HG03354 (cell line): Measurements from ENCODE around the gene SEL1L2.

ENCODE experiments used
- ATAC-seq: cut with Tn5 transposase; IDR thresholded peaks from one replicate; pipeline ENCODE4 v1.9.1; 2021; ENCODE audit warnings: mild to moderate bottlenecking; ENCODE audit not compliant: unreplicated experiment, poor library complexity, severe bottlenecking

The SEL1L2 gene

GRCh38 chr20:13831476-13831875 lies 158.9 kb downstream of the SEL1L2 start:
- ATAC-seq = no peak

GRCh38 chr20:13825465-13825864 lies 164.9 kb downstream of the SEL1L2 start:
- ATAC-seq = no peak

DNA sequence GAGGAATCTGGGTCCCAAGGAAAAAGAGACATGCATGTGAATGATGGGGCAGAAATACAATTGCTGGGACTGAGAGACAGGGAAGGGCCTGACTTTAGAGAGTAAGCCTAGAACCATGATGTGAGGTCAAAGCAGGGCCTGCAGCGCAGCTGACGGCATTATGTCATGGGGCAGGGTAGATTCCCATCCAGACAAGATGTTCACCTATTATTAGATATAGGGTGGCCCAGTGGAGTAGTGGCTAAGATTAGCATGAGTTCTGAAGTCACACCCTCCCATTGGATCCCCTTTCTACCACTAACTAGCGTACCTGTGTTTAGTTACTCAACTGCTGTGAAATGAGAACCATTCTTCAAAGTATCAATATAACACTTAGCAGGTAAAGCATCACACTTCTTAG lies 166.0 kb downstream of the SEL1L2 start:
- no peak for ATAC-seq

- no peak for ATAC-seq
Measured at GRCh38 chr20:13822459-13822858, 168.0 kb downstream of the SEL1L2 start.

- no peak for ATAC-seq
Measured at GRCh38 chr20:13821876-13822275, 168.5 kb downstream of the SEL1L2 start.

- ATAC-seq = peak; percentile 86
Measured at GRCh38 chr20:13819885-13820645, 170.3 kb downstream of the SEL1L2 start.

GRCh38 chr20:13817342-13817741 lies 173.1 kb downstream of the SEL1L2 start:
- ATAC-seq = no peak

- no peak for ATAC-seq
Measured at GRCh38 chr20:13816757-13817156, 173.7 kb downstream of the SEL1L2 start.

GRCh38 chr20:13814672-13815071 lies 175.7 kb downstream of the SEL1L2 start:
- ATAC-seq = no peak

- ATAC-seq = no peak
Measured at GRCh38 chr20:13813910-13814309, 176.5 kb downstream of the SEL1L2 start.

GRCh38 chr20:13810446-13810845 lies 180.0 kb downstream of the SEL1L2 start:
- ATAC-seq = no peak

DNA sequence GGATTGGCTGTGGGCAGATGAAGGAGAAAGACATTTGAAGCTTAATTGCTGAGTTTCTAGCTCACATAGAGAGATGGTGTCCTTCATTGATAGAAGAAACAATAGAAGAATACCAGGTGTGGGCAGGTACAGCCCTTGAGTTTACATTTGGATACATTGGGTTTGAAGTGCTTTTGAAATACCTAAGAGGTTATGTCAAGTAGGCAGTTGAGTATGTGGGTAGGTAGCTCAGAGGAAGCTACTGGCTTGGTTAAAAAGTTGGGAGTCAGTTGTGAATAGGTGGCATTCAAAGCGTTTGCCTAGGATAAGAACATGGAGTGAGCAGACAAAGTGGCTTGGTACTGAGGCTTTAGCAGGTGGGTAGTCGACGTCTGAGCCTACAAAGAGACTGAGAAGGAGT lies 180.6 kb downstream of the SEL1L2 start:
- no peak for ATAC-seq

- no peak for ATAC-seq
Measured at GRCh38 chr20:13809373-13809772, 181.0 kb downstream of the SEL1L2 start.

- ATAC-seq = no peak
Measured at GRCh38 chr20:13800728-13801134, 189.7 kb downstream of the SEL1L2 start.

DNA sequence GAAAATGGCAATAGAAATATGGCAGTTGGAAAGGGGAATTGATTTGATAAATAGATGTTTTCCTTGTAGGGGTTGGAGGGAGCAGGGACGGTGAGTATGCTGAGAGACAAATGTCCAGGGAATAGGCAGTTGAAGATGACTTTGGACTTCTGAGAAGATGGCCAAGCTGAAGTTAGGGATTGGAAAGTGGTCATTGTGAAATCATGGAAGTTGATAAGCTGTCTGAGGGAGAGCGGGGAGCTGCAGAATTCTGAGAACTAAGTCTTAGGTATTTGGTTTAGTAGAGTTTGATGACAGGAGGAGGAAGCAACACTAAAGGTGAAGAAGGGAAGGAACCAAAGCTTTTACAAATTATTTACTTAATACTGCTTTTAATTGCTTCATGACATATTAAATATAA lies 190.4 kb downstream of the SEL1L2 start:
- no peak for ATAC-seq
